ENCODE data around the gene CD83. TPM values are rescaled to one million over a fixed set of nuclear protein-coding genes. Genes with fewer than 3 reads are reported as not detected.

CD83 gene
- total RNA-seq, 2 experiments from 2014 or later = 15.0 to 26.2 TPM

DNA sequence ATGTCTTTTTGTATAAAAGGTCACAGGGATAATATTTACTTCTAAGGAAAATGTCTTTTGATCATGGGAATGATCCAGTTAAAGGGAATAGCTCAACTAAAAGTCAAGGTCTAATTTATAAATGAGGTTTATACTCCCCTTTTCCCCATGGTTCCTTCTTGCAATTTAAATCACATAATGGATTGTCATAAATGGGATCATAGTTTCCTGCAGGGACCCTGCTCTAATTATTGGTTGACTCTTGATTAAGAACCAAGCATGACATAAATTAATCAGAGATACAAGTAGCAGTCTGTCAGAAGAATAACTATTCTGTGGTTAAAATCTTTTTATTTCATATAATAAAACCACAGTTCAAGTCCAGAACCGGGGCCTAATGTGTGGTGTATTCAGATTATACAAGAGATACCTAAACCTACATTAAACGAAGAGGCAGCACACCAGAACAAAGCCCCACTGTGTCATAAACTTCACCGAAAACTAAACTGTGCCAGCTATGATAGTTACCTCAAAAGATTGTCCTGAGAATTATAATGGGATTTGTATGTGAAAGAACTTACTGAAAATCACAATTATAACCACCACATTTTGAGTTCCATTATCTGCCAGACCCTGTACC is 43.0 kb upstream of the CD83 start:
- peak overlapping the region; percentile 100 for H2AFZ ChIP-seq (ENCODE audit: low read length)
- no TSS peak for BruUV-seq (replicated peaks)
- no peaks in the 10 kb centered on the region for H3K9me2 ChIP-seq (ENCODE audit: insufficient read depth, low read length)
- H3K36me3 ChIP-seq (ENCODE audit: insufficient read depth, low read length) = no peaks in the 10 kb centered on the region
- no peaks in the 10 kb centered on the region for H3K79me2 ChIP-seq (ENCODE audit: insufficient read depth, low read depth, low read length)
- no peaks in the 10 kb centered on the region for H4K20me1 ChIP-seq (ENCODE audit: insufficient read depth, low read length)
- no peak overlapping the region for H3K27ac ChIP-seq (ENCODE audit: low read depth, low read length, poor library complexity, severe bottlenecking)
- H3K9me3 ChIP-seq (ENCODE audit: low read length) = no peaks in the 10 kb centered on the region
- no peak for DNase-seq (ENCODE audit: low spot score)
- peak overlapping the region; percentile 93 for H3K4me2 ChIP-seq (ENCODE audit: low read length)
- ChIA-PET CTCF (ENCODE audit: unreplicated experiment) (interaction anchor here (1.0 kb wide), 1 partner anchor 7 kb away, joined by 4 read pairs; no protein-coding TSS in a partner anchor), POLR2A (interaction anchor here (0.7 to 1.2 kb wide), 4 partner anchors 55 to 206 kb away, joined by 3 read pairs; no protein-coding TSS in a partner anchor)
- TF ChIP-seq, protein P1, sequence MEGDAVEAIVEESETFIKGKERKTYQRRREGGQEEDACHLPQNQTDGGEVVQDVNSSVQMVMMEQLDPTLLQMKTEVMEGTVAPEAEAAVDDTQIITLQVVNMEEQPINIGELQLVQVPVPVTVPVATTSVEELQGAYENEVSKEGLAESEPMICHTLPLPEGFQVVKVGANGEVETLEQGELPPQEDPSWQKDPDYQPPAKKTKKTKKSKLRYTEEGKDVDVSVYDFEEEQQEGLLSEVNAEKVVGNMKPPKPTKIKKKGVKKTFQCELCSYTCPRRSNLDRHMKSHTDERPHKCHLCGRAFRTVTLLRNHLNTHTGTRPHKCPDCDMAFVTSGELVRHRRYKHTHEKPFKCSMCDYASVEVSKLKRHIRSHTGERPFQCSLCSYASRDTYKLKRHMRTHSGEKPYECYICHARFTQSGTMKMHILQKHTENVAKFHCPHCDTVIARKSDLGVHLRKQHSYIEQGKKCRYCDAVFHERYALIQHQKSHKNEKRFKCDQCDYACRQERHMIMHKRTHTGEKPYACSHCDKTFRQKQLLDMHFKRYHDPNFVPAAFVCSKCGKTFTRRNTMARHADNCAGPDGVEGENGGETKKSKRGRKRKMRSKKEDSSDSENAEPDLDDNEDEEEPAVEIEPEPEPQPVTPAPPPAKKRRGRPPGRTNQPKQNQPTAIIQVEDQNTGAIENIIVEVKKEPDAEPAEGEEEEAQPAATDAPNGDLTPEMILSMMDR (conservative IDR thresholded peaks at IDR 0.05; ENCODE audit: low read length) = no peak
- TF ChIP-seq EZH2phosphoT487 (IDR thresholded peaks at IDR 0.05; ENCODE audit: borderline replicate concordance, low read depth, low read length) = no peak
- H3K4me3 ChIP-seq (ENCODE audit: low read depth, low read length, poor library complexity, severe bottlenecking) = peak overlapping the region; percentile 62
- H3K4me1 ChIP-seq (ENCODE audit: insufficient read depth, low read length, poor library complexity, severe bottlenecking) = peaks cover 16% of the 10 kb centered on the region
- intact Hi-C loops (cut with micrococcal nuclease; ENCODE audit: unreplicated experiment) = loop anchor here (10.0 kb wide), 1 partner anchor 460 kb away; the partner anchor contains the start of gene NOL7

DNA sequence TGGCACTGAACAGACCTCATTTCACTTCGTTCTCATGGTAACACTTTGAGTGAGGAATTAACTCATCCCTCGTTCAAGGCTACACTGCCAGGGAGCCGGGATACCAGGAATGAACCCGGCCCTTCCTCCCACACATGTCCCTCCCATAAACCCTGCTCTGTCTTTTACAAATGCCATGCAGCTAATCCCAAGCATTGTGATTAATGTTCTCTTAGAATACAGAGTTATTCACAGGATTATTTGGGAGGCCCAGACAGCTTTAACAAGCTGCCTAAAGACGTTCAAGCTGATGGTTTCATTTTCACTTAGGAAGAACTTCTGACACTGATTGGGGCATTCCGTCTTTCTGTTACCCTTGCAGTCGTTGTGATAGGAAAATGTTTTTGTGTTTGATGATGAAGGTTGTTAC is 42.5 kb upstream of the CD83 start:
- ChIA-PET POLR2A (interaction anchor here (1.0 to 1.2 kb wide), 2 partner anchors 54 to 90 kb away, joined by 3 read pairs; no protein-coding TSS in a partner anchor), CTCF (ENCODE audit: unreplicated experiment) (interaction anchor here (1.0 kb wide), 1 partner anchor 8 kb away, joined by 4 read pairs; no protein-coding TSS in a partner anchor)
- H3K9me3 ChIP-seq (ENCODE audit: low read length) = no peaks in the 10 kb centered on the region
- peak overlapping the region; percentile 93 for H3K4me2 ChIP-seq (ENCODE audit: low read length)
- intact Hi-C loops (cut with micrococcal nuclease; ENCODE audit: unreplicated experiment) = loop anchor here (10.0 kb wide), 1 partner anchor 460 kb away; the partner anchor contains the start of gene NOL7
- H2AFZ ChIP-seq (ENCODE audit: low read length) = peak overlapping the region; percentile 100
- H3K27ac ChIP-seq (ENCODE audit: low read depth, low read length, poor library complexity, severe bottlenecking) = no peak overlapping the region
- peak; percentile 64 for DNase-seq (ENCODE audit: low spot score)
- no TSS peak for BruUV-seq (replicated peaks)
- H4K20me1 ChIP-seq (ENCODE audit: insufficient read depth, low read length) = no peaks in the 10 kb centered on the region
- H3K4me3 ChIP-seq (ENCODE audit: low read depth, low read length, poor library complexity, severe bottlenecking) = peak overlapping the region; percentile 62
- TF ChIP-seq, protein P1 (conservative IDR thresholded peaks at IDR 0.05; ENCODE audit: low read length) = no peak
- TF ChIP-seq EZH2phosphoT487 (IDR thresholded peaks at IDR 0.05; ENCODE audit: borderline replicate concordance, low read depth, low read length) = no peak
- peaks cover 16% of the 10 kb centered on the region for H3K4me1 ChIP-seq (ENCODE audit: insufficient read depth, low read length, poor library complexity, severe bottlenecking)
- no peaks in the 10 kb centered on the region for H3K79me2 ChIP-seq (ENCODE audit: insufficient read depth, low read depth, low read length)
- H3K9me2 ChIP-seq (ENCODE audit: insufficient read depth, low read length) = no peaks in the 10 kb centered on the region
- H3K36me3 ChIP-seq (ENCODE audit: insufficient read depth, low read length) = no peaks in the 10 kb centered on the region

Data from OCI-LY7 (cell line).